Natural killer cell (primary cell): Measurements from ENCODE around the gene GPAM. TPM values are rescaled to one million over a fixed set of nuclear protein-coding genes. Genes with fewer than 3 reads are reported as not detected.

Experiments used
- ATAC-seq, 3 donors: fragments of 150-1000 bp in 2 of 3; fragments of 200-7000 bp in 1 of 3; cut with Tn5 transposase; 1 replicate in 1 of 3; 2 replicates in 2 of 3; pipeline ENCODE4 v1.10.0; 2021; ENCODE audit warnings: mild to moderate bottlenecking in 2 of 3, moderate library complexity in 2 of 3
- DNase-seq, 2 donors: peaks; one replicate each; pipeline versions ENCODE4 v3.0.0 to v3.0.0-alpha.2; 2013 to 2021; ENCODE audit warnings: mixed read lengths in 1 of 2
- H3K27ac ChIP-seq: one replicate; pipeline ENCODE4 v1.5.1; 2013; ENCODE audit warnings: mild to moderate bottlenecking, low read length
- H3K27me3 ChIP-seq: one replicate; pipeline ENCODE4 v1.6.1; 2013; ENCODE audit warnings: low read length; ENCODE audit not compliant: control insufficient read depth, insufficient read depth
- H3K36me3 ChIP-seq: one replicate; pipeline ENCODE4 v1.6.1; 2013; ENCODE audit warnings: low read length; ENCODE audit not compliant: control insufficient read depth, insufficient read depth
- H3K4me1 ChIP-seq: one replicate; pipeline ENCODE4 v1.6.1; 2013; ENCODE audit warnings: low read length; ENCODE audit not compliant: control insufficient read depth, insufficient read depth
- H3K4me3 ChIP-seq: one replicate; pipeline ENCODE4 v1.5.1; 2013; ENCODE audit warnings: low read length
- H3K9me3 ChIP-seq: one replicate; pipeline ENCODE4 v1.6.1; 2013; ENCODE audit warnings: low read length; ENCODE audit not compliant: control insufficient read depth, insufficient read depth
- H3K27ac Mint-ChIP-seq, 2 donors: one replicate each; pipeline ENCODE4 v1.8.0; 2022; ENCODE audit warnings: mild to moderate bottlenecking in 2 of 2, mixed read lengths in 2 of 2, moderate library complexity in 1 of 2
- H3K27me3 Mint-ChIP-seq, 2 donors: one replicate each; pipeline ENCODE4 v1.8.0; 2022; ENCODE audit warnings: low read depth in 2 of 2, mixed read lengths in 2 of 2
- H3K36me3 Mint-ChIP-seq: one replicate; pipeline ENCODE4 v1.8.0; 2022; ENCODE audit warnings: mixed read lengths
- H3K4me1 Mint-ChIP-seq, 2 donors: one replicate each; pipeline ENCODE4 v1.8.0; 2022; ENCODE audit warnings: mixed read lengths in 2 of 2
- H3K4me3 Mint-ChIP-seq: one replicate; pipeline ENCODE4 v1.8.0; 2022; ENCODE audit warnings: mild to moderate bottlenecking, moderate library complexity, mixed read lengths
- H3K9me3 Mint-ChIP-seq, 2 donors: one replicate each; pipeline ENCODE4 v1.8.0; 2022; ENCODE audit warnings: mixed read lengths in 2 of 2
- CTCF ChIP-seq: fragments of 200-600 bp; IDR thresholded peaks from one replicate; pipeline ENCODE4 v1.8.0; 2022; ENCODE audit warnings: antibody characterized with exemption
- WGBS: methylation state at CpG from one replicate; pipeline ENCODE4 v1.1.7; 2013; ENCODE audit warnings: missing lambda C conversion rate; ENCODE audit not compliant: insufficient coverage; 5-methylcytosine and 5-hydroxymethylcytosine counted together
- intact Hi-C: fragments of 100-400 bp; cut with micrococcal nuclease; formaldehyde crosslinking; loops from one replicate; pipeline ENCODE4 v1.14.2; 2022
- total RNA-seq, 4 donors: library from RNA; stranded (reverse); fragments of 120-200 nt in 1 of 4; gene quantifications; one replicate each; pipeline versions ENCODE4 v1.2.3 to v1.2.4, GENCODE V29; 2013 to 2022

Gene GPAM
- total RNA-seq, 3 donors from 2014 or later (not counting 1 experiment from before 2014, with no cell fraction given) = 4.7 to 11.7 (median 6.1) TPM

GRCh38 chr10:112224933-112225529 is 41.5 kb upstream of the GPAM start:
- Mint-ChIP-seq H3K9me3 (no peaks in the 10 kb centered on the region), H3K27me3 (peaks cover 11 to 14% of the 10 kb centered on the region in 2 donors), H3K4me3 (no peak overlapping the region), H3K36me3 (no peaks in the 10 kb centered on the region), H3K4me1 (no peaks in the 10 kb centered on the region), H3K27ac (no peak overlapping the region)
- 100% methylated on average over 3 of the region's 3 CpGs for WGBS
- Histone ChIP-seq H3K9me3 (no peaks in the 10 kb centered on the region), H3K27me3 (no peaks in the 10 kb centered on the region), H3K27ac (no peak overlapping the region), H3K4me3 (no peak overlapping the region), H3K36me3 (no peaks in the 10 kb centered on the region), H3K4me1 (peaks cover 3% of the 10 kb centered on the region)
- intact Hi-C loops = no loop called here
- ATAC-seq (no peak), DNase-seq (no peak)
- no peak for TF ChIP-seq CTCF

GRCh38 chr10:112223725-112224124 is 40.2 kb upstream of the GPAM start:
- no peak overlapping the region for H3K27ac ChIP-seq
- intact Hi-C loops = no loop called here
- no peak for TF ChIP-seq CTCF
- peaks cover 8 to 13% of the 10 kb centered on the region in 2 donors for H3K27me3 Mint-ChIP-seq
- H3K9me3 ChIP-seq = no peaks in the 10 kb centered on the region
- no peaks in the 10 kb centered on the region for H3K36me3 Mint-ChIP-seq
- no peak overlapping the region for H3K27ac Mint-ChIP-seq
- no peaks in the 10 kb centered on the region for H3K27me3 ChIP-seq
- H3K4me1 ChIP-seq = peaks cover 3% of the 10 kb centered on the region
- ATAC-seq = no peak
- WGBS = 38% methylated on average over 2 of the region's 2 CpGs
- no peak overlapping the region for H3K4me3 ChIP-seq
- no peak for DNase-seq
- no peaks in the 10 kb centered on the region for H3K36me3 ChIP-seq
- no peaks in the 10 kb centered on the region for H3K4me1 Mint-ChIP-seq
- H3K9me3 Mint-ChIP-seq = no peaks in the 10 kb centered on the region
- no peak overlapping the region for H3K4me3 Mint-ChIP-seq

- 87% methylated on average over 2 of the region's 2 CpGs for WGBS
- no peak overlapping the region for H3K27ac Mint-ChIP-seq
- H3K4me3 ChIP-seq = no peak overlapping the region
- no peak for TF ChIP-seq CTCF
- no peaks in the 10 kb centered on the region for H3K9me3 Mint-ChIP-seq
- no peaks in the 10 kb centered on the region for H3K9me3 ChIP-seq
- intact Hi-C loops = no loop called here
- H3K36me3 ChIP-seq = no peaks in the 10 kb centered on the region
- H3K36me3 Mint-ChIP-seq = no peaks in the 10 kb centered on the region
- no peak overlapping the region for H3K4me3 Mint-ChIP-seq
- DNase-seq = no peak
- no peaks in the 10 kb centered on the region for H3K27me3 ChIP-seq
- H3K27me3 Mint-ChIP-seq = peaks cover 8 to 14% of the 10 kb centered on the region in 2 donors
- H3K27ac ChIP-seq = no peak overlapping the region
- no peaks in the 10 kb centered on the region for H3K4me1 Mint-ChIP-seq
- ATAC-seq = no peak
- peaks cover 3% of the 10 kb centered on the region for H3K4me1 ChIP-seq
These were observed 39.2 kb upstream of the GPAM start for GRCh38 chr10:112222799-112223198.

- Mint-ChIP-seq H3K4me3 (no peak overlapping the region), H3K9me3 (no peaks in the 10 kb centered on the region), H3K27ac (no peak overlapping the region), H3K36me3 (no peaks in the 10 kb centered on the region), H3K4me1 (no peaks in the 10 kb centered on the region), H3K27me3 (peaks cover 8 to 11% of the 10 kb centered on the region in 2 donors)
- no peaks in the 10 kb centered on the region for H3K36me3 ChIP-seq
- intact Hi-C loops = no loop called here
- 70% methylated on average over 1 of the region's 3 CpGs for WGBS
- no peak overlapping the region for H3K27ac ChIP-seq
- H3K4me1 ChIP-seq = no peaks in the 10 kb centered on the region
- DNase-seq = no peak
- no peaks in the 10 kb centered on the region for H3K27me3 ChIP-seq
- H3K4me3 ChIP-seq = no peak overlapping the region
- TF ChIP-seq CTCF = no peak
- ATAC-seq = no peak
- H3K9me3 ChIP-seq = no peaks in the 10 kb centered on the region
These were observed 38.0 kb upstream of the GPAM start for GRCh38 chr10:112221545-112221944.
